ENCODE results near the gene GRXCR1. TPM values are rescaled to one million over a fixed set of nuclear protein-coding genes. Genes with fewer than 3 reads are reported as not detected.

GRXCR1 gene
- total RNA-seq, 1 experiment from 2014 or later, result not detected

- no TSS peak for BruUV-seq (replicated peaks)
- Histone ChIP-seq H3K9me3 (ENCODE audit: control insufficient read depth, insufficient read depth, low read depth, low read length) (no peaks in the 10 kb centered on the region), H3K36me3 (ENCODE audit: control insufficient read depth, insufficient read depth, low read length) (no peaks in the 10 kb centered on the region), H3K27ac (ENCODE audit: low read length) (no peak overlapping the region), H3K27me3 (ENCODE audit: control insufficient read depth, insufficient read depth, low read length) (no peaks in the 10 kb centered on the region), H3K4me3 (ENCODE audit: low read depth in 2 of 2, low read length in 2 of 2) (no peak overlapping the region), H3K4me1 (ENCODE audit: control insufficient read depth, insufficient read depth, low read length) (no peaks in the 10 kb centered on the region)
- ChIA-PET POLR2A (no interaction called here), CTCF (no interaction called here)
- no peak for TF ChIP-seq SIN3A (IDR thresholded peaks at IDR 0.05; ENCODE audit: borderline replicate concordance, insufficient read depth, low read depth, low read length)
- TF ChIP-seq CTCF (IDR thresholded peaks at IDR 0.05), result no peak
- TF ChIP-seq TCF7L2 (IDR thresholded peaks at IDR 0.05; ENCODE audit: low read depth, low read length), result no peak
- TF ChIP-seq POLR2AphosphoS5 (IDR thresholded peaks at IDR 0.05; ENCODE audit: low read depth, low read length), result no peak
- TF ChIP-seq REST (IDR thresholded peaks at IDR 0.05; ENCODE audit: insufficient read depth in 1 of 2, low read depth in 2 of 2, low read length in 1 of 2), result no peak
- ATAC-seq, result no peak
- in situ Hi-C loops (cut with HindIII; ENCODE audit: low pct_unique_long_range_greater_than_20kb, low sequenced_read_pairs) (no loop called here), intact Hi-C loops (cut with micrococcal nuclease; ENCODE audit: unreplicated experiment) (no loop called here)
- DNase-seq (ENCODE audit: low read depth, low spot score), result no peak
Observed at GRCh38 chr4:43041632-43042031, 149.1 kb downstream of the GRXCR1 start.

GRCh38 chr4:43047058-43047457, 154.5 kb downstream of the GRXCR1 start:
- DNase-seq (ENCODE audit: low read depth, low spot score) (no peak), ATAC-seq (no peak)
- TF ChIP-seq REST (IDR thresholded peaks at IDR 0.05; ENCODE audit: insufficient read depth in 1 of 2, low read depth in 2 of 2, low read length in 1 of 2), result no peak
- TF ChIP-seq TCF7L2 (IDR thresholded peaks at IDR 0.05; ENCODE audit: low read depth, low read length), result no peak
- TF ChIP-seq POLR2AphosphoS5 (IDR thresholded peaks at IDR 0.05; ENCODE audit: low read depth, low read length), result no peak
- no peak for TF ChIP-seq CTCF (IDR thresholded peaks at IDR 0.05)
- no peak for TF ChIP-seq SIN3A (IDR thresholded peaks at IDR 0.05; ENCODE audit: borderline replicate concordance, insufficient read depth, low read depth, low read length)
- in situ Hi-C loops (cut with HindIII; ENCODE audit: low pct_unique_long_range_greater_than_20kb, low sequenced_read_pairs) (no loop called here), intact Hi-C loops (cut with micrococcal nuclease; ENCODE audit: unreplicated experiment) (no loop called here)
- POLR2A ChIA-PET, result no interaction called here
- H3K4me3 ChIP-seq (ENCODE audit: low read depth in 2 of 2, low read length in 2 of 2), result no peak overlapping the region
- no peaks in the 10 kb centered on the region for H3K27me3 ChIP-seq (ENCODE audit: control insufficient read depth, insufficient read depth, low read length)
- BruUV-seq (replicated peaks), result no TSS peak
- no peaks in the 10 kb centered on the region for H3K36me3 ChIP-seq (ENCODE audit: control insufficient read depth, insufficient read depth, low read length)
- H3K9me3 ChIP-seq (ENCODE audit: control insufficient read depth, insufficient read depth, low read depth, low read length), result no peaks in the 10 kb centered on the region
- CTCF ChIA-PET, result no interaction called here
- H3K27ac ChIP-seq (ENCODE audit: low read length), result no peak overlapping the region
- no peaks in the 10 kb centered on the region for H3K4me1 ChIP-seq (ENCODE audit: control insufficient read depth, insufficient read depth, low read length)

All from Panc1 (cell line).